Measurements from ENCODE around the gene STIM1.

STIM1 gene

DNA sequence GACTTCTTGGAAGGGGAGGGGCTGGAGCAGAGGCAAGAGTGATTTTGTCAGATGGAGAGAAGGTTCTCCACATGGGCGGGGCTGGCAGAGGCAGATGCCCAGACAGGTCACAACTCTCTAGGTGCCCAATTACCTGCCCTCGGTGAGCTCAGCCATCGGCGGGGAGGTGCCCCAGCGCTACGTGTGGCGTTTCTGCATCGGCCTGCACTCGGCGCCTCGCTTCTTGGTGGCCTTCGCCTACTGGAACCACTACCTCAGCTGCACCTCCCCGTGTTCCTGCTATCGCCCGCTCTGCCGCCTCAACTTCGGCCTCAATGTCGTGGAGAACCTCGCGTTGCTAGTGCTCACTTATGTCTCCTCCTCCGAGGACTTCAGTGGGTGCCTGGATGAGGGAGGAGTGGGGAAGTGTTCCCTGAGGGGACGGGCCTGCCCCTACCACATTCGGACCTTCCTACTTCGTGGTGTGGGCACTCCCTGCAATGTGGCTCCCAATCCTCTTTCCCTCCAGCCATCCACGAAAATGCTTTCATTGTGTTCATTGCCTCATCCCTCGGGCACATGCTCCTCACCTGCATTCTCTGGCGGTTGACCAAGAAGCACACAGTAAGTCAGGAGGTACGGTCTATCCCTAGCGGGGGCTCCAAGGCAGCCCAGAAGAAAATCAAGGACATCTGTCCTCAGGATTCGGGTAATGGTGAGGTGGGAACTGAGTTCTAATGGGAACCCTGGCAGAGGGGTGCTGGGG lies 31.5 kb upstream of the STIM1 start:
- no peak for DNase-seq (ENCODE audit: low spot score in 2 of 2)
- Histone ChIP-seq H3K27me3 (ENCODE audit: low read depth) (no peaks in the 10 kb centered on the region), H3K36me3 (replicated peaks) (peaks cover 16% of the 10 kb centered on the region), H3K4me3 (no peak overlapping the region), H3K9me3 (no peaks in the 10 kb centered on the region), H3K4me1 (peaks cover 9% of the 10 kb centered on the region; the same call in 1 of the 2 replicates)
- in situ Hi-C loops (cut with MboI; ENCODE audit: low sequenced_read_pairs), result no loop called here

DNA sequence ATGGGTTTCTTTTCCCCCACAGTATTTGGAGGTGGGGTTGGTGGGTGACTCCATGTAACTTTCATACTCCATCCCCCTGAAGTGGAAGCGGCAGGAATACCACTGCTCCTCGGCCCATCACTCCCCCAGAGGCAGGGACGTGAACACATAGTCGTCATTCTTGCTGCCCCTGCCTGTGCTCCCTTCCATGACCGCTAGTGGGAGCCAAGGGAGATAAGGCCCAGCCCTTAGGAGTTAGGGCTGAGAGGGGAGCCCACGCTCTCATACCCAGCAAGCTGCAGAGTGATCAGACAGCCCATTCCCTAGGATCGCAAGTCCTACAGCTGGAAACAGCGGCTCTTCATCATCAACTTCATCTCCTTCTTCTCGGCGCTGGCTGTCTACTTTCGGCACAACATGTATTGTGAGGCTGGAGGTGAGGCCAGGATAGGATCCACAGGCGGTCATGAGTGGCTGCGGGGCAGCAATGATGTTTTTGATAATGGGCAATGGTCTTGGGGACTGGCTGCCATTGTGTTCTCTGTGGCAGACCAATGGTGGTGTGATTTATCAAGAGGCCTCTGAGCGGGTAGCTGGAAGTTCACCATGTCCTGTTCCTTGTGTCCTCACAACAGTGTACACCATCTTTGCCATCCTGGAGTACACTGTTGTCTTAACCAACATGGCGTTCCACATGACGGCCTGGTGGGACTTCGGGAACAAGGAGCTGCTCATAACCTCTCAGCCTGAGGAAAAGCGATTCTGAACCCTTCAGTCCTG lies 30.6 kb upstream of the STIM1 start:
- no peak overlapping the region for H3K4me3 ChIP-seq
- peak; percentile 42 to 90 for DNase-seq (ENCODE audit: low spot score in 2 of 2)
- peaks cover 9% of the 10 kb centered on the region; the same call in 1 of the 2 replicates for H3K4me1 ChIP-seq
- no peaks in the 10 kb centered on the region for H3K27me3 ChIP-seq (ENCODE audit: low read depth)
- H3K36me3 ChIP-seq (replicated peaks), result peaks cover 21% of the 10 kb centered on the region
- in situ Hi-C loops (cut with MboI; ENCODE audit: low sequenced_read_pairs), result no loop called here
- no peaks in the 10 kb centered on the region for H3K9me3 ChIP-seq

DNA sequence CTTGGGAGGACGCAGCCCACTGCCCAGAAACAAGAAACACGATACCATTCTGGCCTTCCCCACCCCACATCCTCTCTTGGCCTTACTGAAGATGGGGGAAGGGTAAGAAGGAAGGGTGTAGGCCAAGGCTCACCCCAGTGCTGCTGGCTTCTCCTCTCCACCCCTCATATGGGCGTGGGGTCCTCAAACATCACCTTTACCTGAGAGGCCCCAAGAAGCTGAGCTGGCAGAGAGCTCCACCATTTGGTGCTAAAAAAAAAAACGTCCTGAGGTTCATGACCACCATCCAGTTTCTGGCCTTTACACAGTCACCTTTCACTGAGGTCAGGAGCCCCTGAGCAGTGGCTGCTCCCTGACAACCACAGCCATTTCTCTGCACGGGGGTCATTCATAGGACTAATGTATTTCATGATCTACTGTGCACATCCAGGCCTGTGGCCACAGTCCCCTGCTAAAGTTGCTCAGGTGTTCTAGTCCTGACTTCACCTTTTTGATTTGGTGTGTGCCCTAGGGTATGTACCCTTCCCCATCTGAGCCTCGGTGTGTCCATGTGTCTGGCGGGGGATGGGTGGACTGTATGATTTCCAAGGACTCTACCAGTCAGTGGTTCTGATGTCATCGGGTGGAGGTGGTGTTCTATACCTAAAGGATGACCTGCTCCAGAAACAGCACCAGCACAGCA lies 29.9 kb upstream of the STIM1 start:
- Histone ChIP-seq H3K9me3 (no peaks in the 10 kb centered on the region), H3K4me1 (peaks cover 9% of the 10 kb centered on the region; the same call in 1 of the 2 replicates), H3K4me3 (no peak overlapping the region), H3K27me3 (ENCODE audit: low read depth) (no peaks in the 10 kb centered on the region), H3K36me3 (replicated peaks) (peaks cover 26% of the 10 kb centered on the region)
- DNase-seq (ENCODE audit: low spot score in 2 of 2), result no peak
- in situ Hi-C loops (cut with MboI; ENCODE audit: low sequenced_read_pairs), result no loop called here

DNA sequence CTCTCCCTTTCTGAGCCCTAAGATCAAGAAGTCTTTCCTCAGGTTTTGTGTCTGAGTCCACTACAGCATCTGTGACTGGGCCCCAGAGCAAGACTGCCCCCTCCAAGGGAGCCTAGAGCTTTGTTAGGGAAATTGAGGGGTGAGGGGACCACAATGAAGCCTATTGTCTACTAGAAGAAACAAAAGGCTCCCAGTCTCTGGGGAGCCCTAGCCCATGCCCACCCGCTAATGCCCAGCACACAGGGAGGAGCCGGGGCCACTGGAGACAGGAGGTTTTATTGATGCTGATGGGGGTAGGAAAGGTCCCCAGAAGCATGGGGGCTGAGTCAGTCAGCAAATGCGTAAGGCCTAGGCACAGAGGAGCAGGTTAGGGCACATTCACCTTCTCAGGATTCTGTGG lies 28.7 kb upstream of the STIM1 start:
- DNase-seq (ENCODE audit: low spot score in 2 of 2), result peak in 1 of 2 experiments; percentile 50
- Histone ChIP-seq H3K9me3 (no peaks in the 10 kb centered on the region), H3K4me1 (peaks cover 9% of the 10 kb centered on the region; the same call in 1 of the 2 replicates), H3K36me3 (replicated peaks) (peaks cover 26% of the 10 kb centered on the region), H3K27me3 (ENCODE audit: low read depth) (no peaks in the 10 kb centered on the region), H3K4me3 (no peak overlapping the region)
- in situ Hi-C loops (cut with MboI; ENCODE audit: low sequenced_read_pairs), result no loop called here

DNA sequence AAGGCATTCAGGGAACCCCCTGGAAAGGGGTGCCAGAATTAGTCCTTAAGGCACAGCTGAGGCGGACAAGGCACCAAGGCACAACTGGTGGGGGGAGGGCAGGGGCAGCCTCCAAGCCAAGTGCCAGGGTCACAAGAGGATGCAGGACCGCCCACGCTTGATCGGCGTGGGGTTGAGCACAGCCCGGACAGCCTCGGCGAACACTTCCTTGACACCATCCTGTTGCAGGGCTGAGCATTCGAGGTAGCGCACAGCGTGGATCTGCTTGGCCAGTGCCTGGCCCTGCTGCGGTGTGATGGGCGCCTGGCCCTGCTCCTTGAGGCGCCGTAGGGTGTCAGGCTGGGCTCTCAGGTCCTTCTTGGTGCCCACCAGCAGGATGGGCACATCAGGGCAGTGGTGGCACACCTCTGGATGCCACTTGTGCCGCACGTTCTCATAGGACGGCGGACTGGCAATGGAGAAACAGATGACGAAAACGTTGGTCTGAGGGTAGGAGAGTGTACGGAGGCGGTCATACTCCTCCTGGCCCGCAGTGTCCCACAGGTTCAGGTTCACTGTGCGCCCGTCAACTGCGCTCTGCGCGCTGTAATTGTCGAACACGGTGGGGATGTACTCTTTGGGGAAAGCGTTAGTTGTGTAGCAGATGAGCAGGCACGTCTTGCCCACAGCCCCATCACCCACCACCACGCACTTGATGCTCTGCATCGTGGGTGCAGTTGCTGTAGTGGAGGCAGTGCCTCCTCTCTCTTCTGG lies 27.9 kb upstream of the STIM1 start:
- peaks cover 26% of the 10 kb centered on the region for H3K36me3 ChIP-seq (replicated peaks)
- no peaks in the 10 kb centered on the region for H3K27me3 ChIP-seq (ENCODE audit: low read depth)
- H3K9me3 ChIP-seq, result no peaks in the 10 kb centered on the region
- H3K4me3 ChIP-seq, result no peak overlapping the region
- in situ Hi-C loops (cut with MboI; ENCODE audit: low sequenced_read_pairs), result no loop called here
- H3K4me1 ChIP-seq, result peaks cover 9% of the 10 kb centered on the region; the same call in 1 of the 2 replicates
- no peak for DNase-seq (ENCODE audit: low spot score in 2 of 2)

DNA sequence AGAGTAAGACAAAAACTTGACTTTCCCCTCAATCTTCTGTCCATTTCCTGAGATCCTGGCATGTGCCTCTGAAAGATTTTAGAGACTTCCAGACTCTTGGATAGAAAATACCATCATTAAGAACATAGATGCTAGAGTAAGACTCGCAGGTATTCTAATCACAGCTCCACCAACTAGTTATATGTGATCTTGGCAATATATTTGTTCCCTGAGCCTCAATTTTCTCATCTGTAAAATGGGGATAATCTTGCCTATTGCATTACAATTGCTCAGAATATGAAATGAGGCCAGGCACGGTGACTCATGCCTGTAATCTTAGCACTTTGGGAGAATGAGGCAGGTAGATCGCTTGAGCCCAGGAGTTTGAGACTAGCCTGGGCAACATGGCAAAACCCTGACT lies 25.4 kb upstream of the STIM1 start:
- Histone ChIP-seq H3K36me3 (replicated peaks) (peaks cover 36% of the 10 kb centered on the region), H3K27me3 (ENCODE audit: low read depth) (no peaks in the 10 kb centered on the region), H3K4me3 (no peak overlapping the region), H3K9me3 (no peaks in the 10 kb centered on the region), H3K4me1 (peaks cover 9% of the 10 kb centered on the region; the same call in 1 of the 2 replicates)
- in situ Hi-C loops (cut with MboI; ENCODE audit: low sequenced_read_pairs), result no loop called here
- DNase-seq (ENCODE audit: low spot score in 2 of 2), result no peak

DNA sequence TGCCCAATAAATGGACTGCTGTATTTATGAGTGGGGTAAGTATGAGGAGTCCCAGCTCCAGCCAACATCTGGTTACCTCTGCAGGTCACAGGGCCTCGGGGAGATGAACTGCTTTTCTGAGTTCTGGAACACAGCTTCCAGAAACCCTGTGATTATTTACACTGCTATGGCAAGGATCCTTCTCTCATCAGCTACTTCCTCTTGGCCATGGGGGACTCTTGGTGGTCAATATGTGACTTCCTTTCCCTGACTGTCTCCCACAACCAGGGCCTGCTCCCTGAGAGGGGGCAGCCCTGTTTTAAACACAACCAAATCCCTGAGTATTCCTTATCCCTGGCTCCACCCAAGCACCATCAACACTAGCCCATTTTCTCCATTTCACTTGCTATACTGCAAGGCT lies 24.7 kb upstream of the STIM1 start:
- no peak overlapping the region for H3K4me3 ChIP-seq
- H3K36me3 ChIP-seq (replicated peaks), result peaks cover 41% of the 10 kb centered on the region
- H3K27me3 ChIP-seq (ENCODE audit: low read depth), result no peaks in the 10 kb centered on the region
- no peaks in the 10 kb centered on the region for H3K9me3 ChIP-seq
- no peak for DNase-seq (ENCODE audit: low spot score in 2 of 2)
- peaks cover 9% of the 10 kb centered on the region; the same call in 1 of the 2 replicates for H3K4me1 ChIP-seq
- in situ Hi-C loops (cut with MboI; ENCODE audit: low sequenced_read_pairs), result no loop called here

DNA sequence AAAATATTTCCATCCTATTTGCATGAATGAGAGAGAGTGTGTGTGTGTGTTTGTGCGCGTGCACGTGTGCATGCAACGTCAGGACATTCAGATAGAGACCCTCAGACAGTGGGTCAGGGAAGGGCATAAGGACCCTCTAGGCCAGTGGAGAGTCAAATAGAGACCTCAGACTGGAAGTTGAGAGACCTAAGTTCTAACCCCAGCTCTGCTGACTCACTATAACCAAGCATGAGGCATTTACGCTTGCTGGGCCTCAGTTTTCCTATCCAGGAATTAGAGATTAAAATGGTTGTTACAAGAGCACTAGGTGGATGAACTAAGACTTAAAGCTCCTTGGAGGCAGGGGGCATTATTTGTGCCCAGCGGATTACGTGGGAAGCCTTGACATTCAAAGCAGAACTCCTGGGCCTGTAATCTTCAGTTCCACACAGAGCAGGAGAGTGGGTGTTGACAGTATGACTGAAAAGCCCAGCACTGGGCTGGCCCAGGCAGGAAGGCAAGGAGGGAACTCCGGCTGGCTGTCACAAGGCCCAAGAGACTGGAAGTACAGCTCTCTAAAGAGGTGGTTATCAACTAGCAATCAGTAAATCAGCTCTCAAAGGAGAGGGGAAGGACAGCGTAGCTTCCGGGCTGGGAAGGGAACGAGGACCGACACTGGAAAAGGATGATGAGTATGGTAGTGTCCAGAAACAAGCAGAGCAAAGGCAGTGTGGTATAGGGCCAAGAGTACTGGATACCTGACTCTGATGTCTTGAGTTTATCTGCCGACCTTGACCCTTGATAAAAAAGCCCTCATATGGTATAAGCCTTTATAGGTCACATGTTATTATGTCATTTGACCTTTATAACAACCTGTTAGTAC lies 23.9 kb upstream of the STIM1 start:
- H3K36me3 ChIP-seq (replicated peaks), result peaks cover 38% of the 10 kb centered on the region
- H3K4me3 ChIP-seq, result no peak overlapping the region
- no peak for DNase-seq (ENCODE audit: low spot score in 2 of 2)
- H3K9me3 ChIP-seq, result no peaks in the 10 kb centered on the region
- in situ Hi-C loops (cut with MboI; ENCODE audit: low sequenced_read_pairs), result no loop called here
- H3K27me3 ChIP-seq (ENCODE audit: low read depth), result no peaks in the 10 kb centered on the region
- H3K4me1 ChIP-seq, result peaks cover 5% of the 10 kb centered on the region; the same call in 1 of the 2 replicates

DNA sequence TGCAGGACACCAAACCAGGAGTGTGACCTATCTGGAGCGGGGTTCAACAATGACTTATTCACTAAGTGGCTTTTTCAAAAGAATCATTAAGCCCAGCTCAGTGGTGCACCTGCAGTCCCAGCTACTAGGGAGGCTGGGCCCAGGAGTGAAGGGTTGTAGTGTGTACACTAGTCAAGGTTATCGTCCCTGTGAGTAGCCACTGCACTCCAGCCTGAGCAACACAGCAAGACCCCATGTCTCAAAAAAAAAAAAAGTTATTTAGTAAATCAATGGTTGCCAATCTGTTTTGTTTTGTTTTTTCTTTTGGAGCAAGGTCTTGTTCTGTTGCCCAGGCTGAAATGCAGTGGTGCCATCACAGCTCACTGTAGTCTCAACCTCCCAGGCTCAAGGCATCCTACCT lies 22.6 kb upstream of the STIM1 start:
- in situ Hi-C loops (cut with MboI; ENCODE audit: low sequenced_read_pairs), result no loop called here
- Histone ChIP-seq H3K36me3 (replicated peaks) (peaks cover 28% of the 10 kb centered on the region), H3K27me3 (ENCODE audit: low read depth) (no peaks in the 10 kb centered on the region), H3K4me1 (no peaks in the 10 kb centered on the region), H3K9me3 (no peaks in the 10 kb centered on the region), H3K4me3 (no peak overlapping the region)
- DNase-seq (ENCODE audit: low spot score in 2 of 2), result no peak

DNA sequence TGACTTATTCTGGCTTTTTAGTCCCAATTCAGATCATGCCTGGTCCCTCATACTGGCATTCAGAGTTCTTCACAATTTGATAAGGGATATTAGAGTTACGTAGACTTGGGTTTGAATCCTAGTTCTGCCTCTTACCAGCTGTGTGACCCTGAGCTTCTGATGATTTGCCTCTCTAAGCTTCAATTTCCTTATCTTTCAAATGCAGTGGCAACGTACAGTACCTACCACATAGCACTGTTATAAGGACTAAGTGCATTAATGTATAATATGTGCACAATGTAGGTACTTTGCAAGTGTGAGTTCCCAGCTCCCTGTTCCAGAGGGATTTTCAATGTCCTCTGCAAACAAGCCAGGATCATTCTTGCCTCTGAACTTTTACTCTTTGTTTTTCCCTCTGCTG lies 22.0 kb upstream of the STIM1 start:
- Histone ChIP-seq H3K36me3 (replicated peaks) (peaks cover 31% of the 10 kb centered on the region), H3K4me1 (no peaks in the 10 kb centered on the region), H3K4me3 (no peak overlapping the region), H3K9me3 (no peaks in the 10 kb centered on the region), H3K27me3 (ENCODE audit: low read depth) (no peaks in the 10 kb centered on the region)
- no peak for DNase-seq (ENCODE audit: low spot score in 2 of 2)
- in situ Hi-C loops (cut with MboI; ENCODE audit: low sequenced_read_pairs), result no loop called here

DNA sequence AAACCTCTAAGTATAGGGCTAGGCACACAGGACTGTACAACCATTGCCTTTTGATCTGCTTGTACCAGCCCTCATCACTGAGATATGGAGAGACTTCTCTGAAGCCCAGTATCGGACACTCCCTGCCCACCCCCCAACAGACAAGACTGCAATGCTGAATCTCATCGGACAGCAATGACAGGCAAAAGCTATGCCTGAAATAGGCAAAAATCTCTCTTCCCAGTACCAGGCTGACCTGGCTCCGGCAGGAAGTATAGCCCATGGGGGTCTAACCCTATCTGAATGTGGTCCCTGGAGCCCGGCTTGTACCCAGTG lies 21.2 kb upstream of the STIM1 start:
- peaks cover 31% of the 10 kb centered on the region for H3K36me3 ChIP-seq (replicated peaks)
- in situ Hi-C loops (cut with MboI; ENCODE audit: low sequenced_read_pairs), result no loop called here
- no peaks in the 10 kb centered on the region for H3K9me3 ChIP-seq
- DNase-seq (ENCODE audit: low spot score in 2 of 2), result no peak
- peaks cover 4% of the 10 kb centered on the region; the same call in 1 of the 2 replicates for H3K4me1 ChIP-seq
- H3K4me3 ChIP-seq, result no peak overlapping the region
- no peaks in the 10 kb centered on the region for H3K27me3 ChIP-seq (ENCODE audit: low read depth)

DNA sequence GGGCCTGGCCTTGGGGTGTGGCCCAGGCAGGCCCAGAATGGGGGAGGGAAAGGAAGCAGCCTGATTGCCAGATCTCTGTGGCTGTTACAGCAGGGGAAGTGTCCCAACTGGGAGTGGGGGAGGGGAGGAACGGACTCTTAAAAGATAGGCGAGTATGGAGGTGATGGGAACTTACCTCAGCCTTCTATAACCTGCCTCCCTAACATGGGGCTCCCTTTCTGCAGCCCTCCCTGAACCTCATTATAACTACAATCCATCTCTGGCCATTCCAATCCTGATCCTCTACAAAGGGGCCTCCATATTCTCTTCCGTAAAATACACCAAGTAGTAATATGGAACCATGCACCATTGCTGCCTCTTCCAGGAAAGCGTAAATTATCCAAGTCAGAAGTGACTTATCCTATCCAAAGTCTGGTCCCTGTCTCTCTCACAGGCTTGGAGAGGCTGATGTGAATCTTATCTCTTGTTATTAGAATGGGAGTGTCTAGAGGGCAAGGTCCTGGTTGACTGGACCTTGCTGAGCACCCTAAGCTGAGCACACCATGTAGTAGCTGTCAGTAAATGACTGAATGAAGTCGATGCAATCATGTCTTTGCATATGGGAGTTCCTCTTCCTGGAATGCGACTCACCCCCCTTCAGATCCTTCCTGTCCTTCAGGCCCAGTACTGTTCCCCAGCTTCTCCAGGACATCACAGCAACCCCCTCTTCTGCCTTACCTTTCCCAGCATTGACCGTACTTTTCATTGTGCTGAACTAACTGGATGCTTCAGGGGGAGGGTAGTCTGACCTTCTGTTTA lies 20.6 kb upstream of the STIM1 start:
- in situ Hi-C loops (cut with MboI; ENCODE audit: low sequenced_read_pairs), result no loop called here
- Histone ChIP-seq H3K36me3 (replicated peaks) (peaks cover 26% of the 10 kb centered on the region), H3K9me3 (no peaks in the 10 kb centered on the region), H3K4me3 (no peak overlapping the region), H3K4me1 (peaks cover 9% of the 10 kb centered on the region), H3K27me3 (ENCODE audit: low read depth) (no peaks in the 10 kb centered on the region)
- DNase-seq (ENCODE audit: low spot score in 2 of 2), result no peak
